HG03095 (cell line): Measurements from ENCODE around the gene EGFL7.
"Not testable (repeated sequence)": the region's sequence is repeated elsewhere in the genome, so short reads cannot be mapped to it uniquely, and the experiment has no call there.

Experiments
- ATAC-seq: cut with Tn5 transposase; IDR thresholded peaks from one replicate; pipeline ENCODE4 v1.9.1; 2021; ENCODE audit warnings: moderate library complexity; ENCODE audit not compliant: unreplicated experiment

The EGFL7 gene

GRCh38 chr9:136624184-136624951 is 38.3 kb upstream of the EGFL7 start:
- no peak for ATAC-seq

DNA sequence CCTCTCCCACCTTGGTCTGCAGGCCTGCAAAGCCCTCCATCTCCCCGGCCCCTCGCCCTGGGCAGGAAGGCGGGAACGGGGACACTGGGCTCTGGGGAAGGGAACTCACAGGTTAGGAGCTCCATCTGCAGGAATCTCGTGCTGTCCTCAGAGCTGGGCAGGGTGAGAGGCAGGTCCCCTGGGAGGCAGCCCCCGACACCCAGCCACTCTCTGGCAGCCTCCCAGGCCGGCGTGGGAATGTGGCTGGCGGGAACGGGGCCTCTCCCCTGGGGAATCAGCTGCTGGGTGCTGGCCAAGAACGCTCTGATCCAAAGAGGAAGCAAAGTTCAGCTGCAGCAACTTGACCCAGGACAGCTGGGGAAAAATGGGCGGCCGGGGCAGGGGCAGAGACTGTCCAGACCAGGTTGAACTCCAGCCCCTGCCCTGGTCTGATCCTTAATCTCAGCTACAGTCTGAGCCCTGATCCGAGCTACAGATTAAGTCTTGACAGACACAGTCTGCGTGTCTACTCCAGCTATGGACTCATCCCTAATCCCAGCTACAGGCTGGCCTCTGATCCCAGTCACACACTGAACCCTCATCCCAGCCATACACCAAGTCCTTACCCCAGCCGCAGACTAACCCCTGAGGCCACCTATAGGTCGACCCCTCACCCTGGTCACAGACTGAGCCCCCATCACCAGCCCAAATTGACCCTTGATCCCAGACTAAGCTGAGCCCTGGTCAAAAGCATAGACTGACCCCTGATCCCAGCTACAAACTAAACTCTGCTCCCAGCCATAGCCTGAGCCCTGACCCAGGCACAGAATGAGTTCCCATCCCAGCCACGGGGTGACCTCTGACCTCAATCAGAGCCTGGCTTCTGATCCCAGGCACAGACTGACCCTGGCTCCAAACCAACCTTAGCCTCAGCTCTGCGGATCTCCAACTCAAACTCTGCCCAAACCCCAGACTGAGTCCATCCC is 37.3 kb upstream of the EGFL7 start:
- no peak for ATAC-seq

GRCh38 chr9:136626066-136626725 is 36.5 kb upstream of the EGFL7 start:
- ATAC-seq, result no peak

- no peak for ATAC-seq
Measured at GRCh38 chr9:136626740-136627642, 35.7 kb upstream of the EGFL7 start.

GRCh38 chr9:136627703-136628102 is 35.0 kb upstream of the EGFL7 start:
- ATAC-seq, result no peak

GRCh38 chr9:136628268-136628667 is 34.4 kb upstream of the EGFL7 start:
- ATAC-seq, result no peak

DNA sequence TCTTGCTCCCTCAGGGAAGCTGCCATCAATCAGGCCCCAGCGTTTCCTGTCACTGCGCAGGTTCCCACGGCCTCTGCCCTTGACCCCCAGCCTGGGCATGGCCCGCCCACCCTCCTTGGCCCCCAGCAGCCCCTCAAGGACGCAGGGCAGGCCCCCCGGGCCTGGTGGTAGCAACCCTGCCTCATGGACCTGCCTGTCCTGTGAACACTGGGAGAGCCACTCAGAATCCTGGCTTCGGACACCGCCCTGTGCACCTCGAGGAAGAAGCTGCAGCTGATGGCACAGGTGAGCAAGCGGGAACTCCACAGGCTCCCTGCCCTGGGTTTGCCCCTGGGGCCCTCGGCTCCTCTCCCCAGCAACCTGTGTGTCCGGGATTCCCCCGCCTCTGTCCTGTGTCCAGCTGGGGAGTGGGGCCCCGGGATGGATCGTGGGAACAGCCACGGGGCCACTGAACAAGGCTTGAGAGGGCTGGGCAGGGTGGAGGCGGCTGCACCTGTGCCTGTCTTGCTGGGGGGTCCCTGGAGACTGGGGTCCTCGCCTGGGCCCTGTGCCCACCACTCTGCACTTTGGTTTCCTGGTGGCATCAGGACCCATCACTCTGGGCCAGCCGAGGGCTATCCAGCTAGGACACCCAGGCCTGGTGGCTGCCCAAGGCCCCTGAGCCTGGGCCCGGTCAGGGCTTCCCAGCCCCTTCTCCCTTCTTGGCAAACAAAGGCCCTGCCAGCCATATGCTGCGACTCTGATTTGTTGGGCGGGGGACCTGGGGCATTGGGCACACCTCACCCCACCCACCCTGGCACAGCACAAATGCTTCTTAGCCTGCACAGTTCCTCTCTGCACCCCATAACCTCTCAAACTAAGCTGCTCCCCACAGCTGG is 33.5 kb upstream of the EGFL7 start:
- ATAC-seq, result no peak

- ATAC-seq, result no peak
Measured at GRCh38 chr9:136629879-136630661, 32.6 kb upstream of the EGFL7 start.

GRCh38 chr9:136630662-136630992 is 32.1 kb upstream of the EGFL7 start:
- no peak for ATAC-seq

- no peak for ATAC-seq
Measured at GRCh38 chr9:136631038-136632000, 31.4 kb upstream of the EGFL7 start.

DNA sequence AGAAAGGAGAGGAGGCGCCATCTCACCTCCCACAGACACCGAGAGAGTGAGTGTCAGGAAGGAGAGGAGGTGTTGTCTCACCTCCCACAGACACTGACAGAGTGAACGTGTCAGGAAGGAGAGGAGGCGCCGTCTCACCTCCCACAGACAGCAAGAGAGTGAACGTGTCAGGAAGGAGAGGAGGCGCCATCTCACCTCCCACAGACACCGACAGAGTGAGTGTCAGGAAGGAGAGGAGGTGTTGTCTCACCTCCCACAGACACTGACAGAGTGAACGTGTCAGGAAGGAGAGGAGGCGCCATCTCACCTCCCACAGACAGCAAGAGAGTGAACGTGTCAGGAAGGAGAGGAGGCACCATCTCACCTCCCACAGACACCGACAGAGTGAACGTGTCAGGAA is 30.6 kb upstream of the EGFL7 start:
- not testable (repeated sequence) for ATAC-seq

DNA sequence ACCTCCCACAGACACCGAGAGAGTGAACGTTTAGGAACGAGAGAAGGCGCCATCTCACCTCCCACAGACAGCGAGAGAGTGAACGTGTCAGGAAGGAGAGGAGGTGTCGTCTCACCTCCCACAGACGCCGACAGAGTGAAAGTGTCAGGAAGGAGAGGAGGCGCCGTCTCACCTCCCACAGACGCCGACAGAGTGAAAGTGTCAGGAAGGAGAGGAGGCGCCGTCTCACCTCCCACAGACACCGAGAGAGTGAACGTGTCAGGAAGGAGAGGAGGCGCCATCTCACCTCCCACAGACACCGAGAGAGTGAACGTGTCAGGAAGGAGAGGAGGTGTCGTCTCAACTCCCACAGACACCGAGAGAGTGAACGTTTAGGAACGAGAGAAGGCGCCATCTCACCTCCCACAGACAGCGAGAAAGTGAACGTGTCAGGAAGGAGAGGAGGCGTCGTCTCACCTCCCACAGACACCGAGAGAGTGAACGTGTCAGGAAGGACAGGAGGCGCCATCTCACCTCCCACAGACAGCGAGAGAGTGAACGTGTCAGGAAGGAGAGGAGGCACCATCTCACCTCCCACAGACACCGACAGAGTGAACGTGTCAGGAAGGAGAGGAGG is 30.1 kb upstream of the EGFL7 start:
- not testable (repeated sequence) for ATAC-seq

GRCh38 chr9:136634904-136635303 is 27.8 kb upstream of the EGFL7 start:
- ATAC-seq, result no peak

GRCh38 chr9:136640171-136641111 is 22.3 kb upstream of the EGFL7 start:
- no peak for ATAC-seq

DNA sequence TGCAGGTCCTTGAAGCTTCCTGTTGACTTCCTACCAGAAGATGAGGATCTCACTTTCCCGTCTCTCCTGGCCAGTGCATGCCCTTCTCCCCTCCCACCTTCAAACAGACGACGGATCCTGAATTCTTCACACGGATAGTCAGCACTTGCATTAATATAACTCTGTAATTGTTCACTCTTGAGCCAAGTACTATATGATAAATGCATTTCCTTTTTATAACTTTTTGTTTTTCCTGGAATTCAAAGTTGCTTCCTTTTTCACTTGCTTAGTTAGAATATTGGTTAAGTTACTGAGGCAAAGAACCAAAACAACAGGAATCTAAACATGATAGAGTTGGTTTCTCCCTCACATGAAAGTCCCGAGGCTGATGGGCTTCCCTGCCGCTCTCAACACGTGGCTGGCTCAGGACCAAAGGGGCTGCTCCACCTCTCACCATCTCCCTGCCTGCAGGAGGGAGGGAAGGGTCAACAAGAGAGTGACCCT is 20.2 kb upstream of the EGFL7 start:
- ATAC-seq, result no peak
